ENCODE measurements around the gene NFIL3.

GRCh38 chr9:91416096-91416712, 7.4 kb downstream of the NFIL3 start:
- TF ChIP-seq CTCF (IDR thresholded peaks at IDR 0.05), result no peak
- TF ChIP-seq EZH2 (IDR thresholded peaks at IDR 0.05; ENCODE audit: borderline replicate concordance, insufficient read depth, low read depth, low read length, poor library complexity, severe bottlenecking), result no peak
